HCT116 (cell line): ENCODE results near the gene MFSD8. TPM values are rescaled to one million over a fixed set of nuclear protein-coding genes. Genes with fewer than 3 reads are reported as not detected.
A peak's percentile ranks its signal among the peaks of the same experiment; 100 is the strongest.

Experiments used
- EZH2phosphoT487 ChIP-seq: fragments of 200-600 bp; IDR thresholded peaks from 2 replicates; pipeline ENCODE4 v1.6.1; 2018; ENCODE audit warnings: antibody characterized with exemption, borderline replicate concordance
- FOSL1 ChIP-seq: IDR thresholded peaks from 2 replicates; pipeline ENCODE4 v1.6.1; 2012; ENCODE audit warnings: low read depth
- RAD21 ChIP-seq: IDR thresholded peaks from 2 replicates; pipeline ENCODE4 v1.6.1; 2012; ENCODE audit warnings: low read depth, mild to moderate bottlenecking
- REST ChIP-seq: IDR thresholded peaks from 2 replicates; pipeline ENCODE4 v1.6.1; 2012; ENCODE audit warnings: low read depth
- SP1 ChIP-seq: IDR thresholded peaks from 2 replicates; pipeline ENCODE4 v1.6.1; 2012; ENCODE audit warnings: low read depth
- SRF ChIP-seq: IDR thresholded peaks from 2 replicates; pipeline ENCODE4 v1.6.1; 2012; ENCODE audit warnings: low read depth
- TCF7L2 ChIP-seq: IDR thresholded peaks from 2 replicates; pipeline ENCODE4 v1.7.0; 2011; ENCODE audit warnings: borderline replicate concordance, inconsistent platforms; ENCODE audit not compliant: insufficient read depth, insufficient read length; ENCODE audit errors: extremely low read depth
- YY1 ChIP-seq: IDR thresholded peaks from 2 replicates; pipeline ENCODE4 v1.6.1; 2011; ENCODE audit warnings: low read length, low read depth, moderate library complexity, mild to moderate bottlenecking; ENCODE audit not compliant: insufficient replicate concordance; ENCODE audit errors: extremely low read depth
- ZFX ChIP-seq: fragments of 450-650 bp; IDR thresholded peaks from 2 replicates; pipeline ENCODE4 v1.6.1; 2017
- ZNF274 ChIP-seq: fragments of 200-500 bp; sonication (Bioruptor generic); IDR thresholded peaks from 2 replicates; pipeline ENCODE4 v1.6.1; 2014; ENCODE audit warnings: mild to moderate bottlenecking, low read depth, low read length, inconsistent platforms
- total RNA-seq: library from RNA; stranded (reverse); gene quantifications from one replicate; pipeline ENCODE4 v1.2.1, GENCODE V29; 2021; ENCODE audit not compliant: unreplicated experiment
- TF ChIP-seq, protein P1 (sequence below): IDR thresholded peaks from 2 replicates; pipeline ENCODE4 v1.6.1; 2011; ENCODE audit warnings: mild to moderate bottlenecking, low read length, moderate library complexity; ENCODE audit not compliant: insufficient replicate concordance; ENCODE audit errors: extremely low read depth

MFSD8 gene
- total RNA-seq, 1 experiment from 2014 or later = 17.1 TPM

DNA sequence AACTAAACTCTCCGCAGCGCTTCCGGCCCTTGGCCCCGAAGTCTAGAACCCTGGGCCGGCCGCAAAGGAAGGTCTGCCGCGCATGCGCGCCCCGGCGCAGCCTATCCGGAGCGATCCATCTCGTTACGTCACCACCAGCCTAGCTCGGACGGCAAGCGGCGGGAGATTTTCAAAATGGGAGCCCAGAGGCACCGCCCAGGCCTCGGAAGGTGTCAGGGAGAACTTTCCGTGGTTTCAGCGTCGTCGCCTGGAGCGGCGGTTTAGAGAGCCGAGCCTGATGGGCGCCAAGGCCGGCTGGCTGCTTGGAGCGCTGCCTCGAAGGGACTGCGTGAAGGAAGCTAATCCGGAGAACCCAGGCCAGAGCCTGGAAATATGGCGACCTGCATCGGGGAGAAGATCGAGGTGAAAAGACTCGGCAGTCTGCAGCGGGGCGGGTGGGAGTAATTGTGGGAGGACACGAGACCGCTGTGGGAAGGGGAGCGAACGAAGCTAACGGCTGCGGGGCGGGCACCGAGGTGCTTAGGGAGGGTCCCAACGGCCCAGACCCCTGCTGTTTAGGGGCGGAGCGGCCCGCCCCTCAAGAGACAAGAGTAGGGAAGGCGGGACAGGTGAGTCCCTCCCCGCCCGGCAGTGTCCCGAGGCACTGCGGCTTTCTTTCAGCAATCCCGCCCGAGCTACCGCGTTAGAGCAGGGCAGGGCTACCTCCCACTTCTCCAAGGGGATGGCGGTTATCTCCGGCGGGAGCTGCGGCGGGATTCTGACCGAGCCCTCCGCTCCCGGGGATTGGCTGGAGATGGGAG is 84.0 kb downstream of the MFSD8 start, which contains the start of gene PLK4 (continued):
- TF ChIP-seq ZFX (peak; percentile 88), ZNF274 (no peak), SP1 (peak; percentile 9; the same call in 1 of the 2 replicates), YY1 (peak; percentile 79), EZH2phosphoT487 (no peak), RAD21 (no peak), FOSL1 (no peak), SRF (no peak; the same call in 1 of the 2 replicates), REST (no peak), TCF7L2 (peak; percentile 31)
- TF ChIP-seq, protein P1, sequence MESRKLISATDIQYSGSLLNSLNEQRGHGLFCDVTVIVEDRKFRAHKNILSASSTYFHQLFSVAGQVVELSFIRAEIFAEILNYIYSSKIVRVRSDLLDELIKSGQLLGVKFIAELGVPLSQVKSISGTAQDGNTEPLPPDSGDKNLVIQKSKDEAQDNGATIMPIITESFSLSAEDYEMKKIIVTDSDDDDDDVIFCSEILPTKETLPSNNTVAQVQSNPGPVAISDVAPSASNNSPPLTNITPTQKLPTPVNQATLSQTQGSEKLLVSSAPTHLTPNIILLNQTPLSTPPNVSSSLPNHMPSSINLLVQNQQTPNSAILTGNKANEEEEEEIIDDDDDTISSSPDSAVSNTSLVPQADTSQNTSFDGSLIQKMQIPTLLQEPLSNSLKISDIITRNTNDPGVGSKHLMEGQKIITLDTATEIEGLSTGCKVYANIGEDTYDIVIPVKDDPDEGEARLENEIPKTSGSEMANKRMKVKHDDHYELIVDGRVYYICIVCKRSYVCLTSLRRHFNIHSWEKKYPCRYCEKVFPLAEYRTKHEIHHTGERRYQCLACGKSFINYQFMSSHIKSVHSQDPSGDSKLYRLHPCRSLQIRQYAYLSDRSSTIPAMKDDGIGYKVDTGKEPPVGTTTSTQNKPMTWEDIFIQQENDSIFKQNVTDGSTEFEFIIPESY = no peak
